Peyer's patch (tissue), 4 donors: ENCODE data around the gene FANK1.
"Not testable (repeated sequence)": the region's sequence is repeated elsewhere in the genome, so short reads cannot be mapped to it uniquely, and the experiment has no call there.

Source experiments
- CTCF ChIP-seq, 6 experiments: fragments of 450-650 bp in 4 of 6; fragments of 200-600 bp in 2 of 6; sonication (generic) in 1 of 6; IDR thresholded peaks; one replicate each; pipeline ENCODE4 v1.5.1; 2017 to 2019; ENCODE audit warnings: antibody characterized with exemption in 6 of 6, mild to moderate bottlenecking in 3 of 6, moderate library complexity in 1 of 6
- POLR2A ChIP-seq, 2 donors: fragments of 450-650 bp; IDR thresholded peaks; one replicate each; pipeline ENCODE4 v1.5.1; 2017; ENCODE audit warnings: antibody characterized with exemption in 2 of 2, mild to moderate bottlenecking in 2 of 2, moderate library complexity in 2 of 2

GRCh38 chr10:125892402-125892801, 4.0 kb upstream of the FANK1 start:
- TF ChIP-seq CTCF, POLR2A (IDR thresholded peaks at IDR 0.05): not testable (repeated sequence)
